ENCODE measurements around the gene ZMYND15. TPM values are rescaled to one million over a fixed set of nuclear protein-coding genes. Genes with fewer than 3 reads are reported as not detected.

ZMYND15 gene
- total RNA-seq, 4 donors from 2014 or later, result 0.29 to 0.44 (median 0.37) TPM

DNA sequence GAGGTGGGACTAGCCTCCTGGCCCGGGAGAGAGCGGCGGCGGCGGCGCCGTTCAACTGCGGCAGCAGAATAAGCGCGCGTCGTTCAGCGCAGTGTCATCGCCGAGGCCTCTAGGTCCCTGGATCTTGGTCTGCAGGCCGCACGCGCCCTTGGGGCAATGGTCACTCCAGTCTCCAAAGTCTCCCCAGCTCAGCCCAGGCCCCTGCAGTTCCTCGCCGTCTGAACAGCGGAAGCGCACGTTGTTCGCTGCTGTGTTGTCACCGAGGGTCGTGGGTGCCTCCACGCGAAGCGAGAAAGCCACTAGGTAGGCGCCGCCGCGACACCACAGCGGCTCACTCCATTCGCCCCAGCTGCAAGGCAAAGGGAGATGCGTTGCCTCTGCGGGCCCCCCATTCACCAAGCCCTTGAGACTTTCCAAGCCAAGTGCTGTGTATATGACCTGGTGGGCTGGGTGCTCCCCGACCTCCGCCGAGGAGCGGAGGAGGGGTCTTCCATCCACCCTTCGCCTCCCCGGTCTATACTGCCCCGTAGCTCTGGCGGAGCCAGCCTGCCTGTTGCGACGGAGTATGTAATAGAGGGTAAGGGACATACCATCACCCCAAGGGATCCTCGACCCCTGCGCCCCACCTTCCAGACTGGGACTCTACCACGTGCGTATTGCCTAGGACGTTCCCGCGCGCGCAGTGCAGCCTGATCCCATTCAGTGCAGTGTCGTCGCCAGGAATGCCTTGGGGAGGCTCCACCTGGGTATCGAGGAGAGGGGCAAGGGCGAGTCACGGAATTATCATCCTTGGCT is 45.9 kb downstream of the ZMYND15 start:
- Histone ChIP-seq H3K4me3 (replicated peaks in 1 of 3) (no peak overlapping the region), H3K9me3 (no peaks in the 10 kb centered on the region), H3K27me3 (peaks cover 3% of the 10 kb centered on the region), H3K4me1 (peaks cover 15 to 30% of the 10 kb centered on the region in 2 donors), H3K27ac (no peak overlapping the region), H3K36me3 (no peaks in the 10 kb centered on the region)
- TF ChIP-seq, protein P1, sequence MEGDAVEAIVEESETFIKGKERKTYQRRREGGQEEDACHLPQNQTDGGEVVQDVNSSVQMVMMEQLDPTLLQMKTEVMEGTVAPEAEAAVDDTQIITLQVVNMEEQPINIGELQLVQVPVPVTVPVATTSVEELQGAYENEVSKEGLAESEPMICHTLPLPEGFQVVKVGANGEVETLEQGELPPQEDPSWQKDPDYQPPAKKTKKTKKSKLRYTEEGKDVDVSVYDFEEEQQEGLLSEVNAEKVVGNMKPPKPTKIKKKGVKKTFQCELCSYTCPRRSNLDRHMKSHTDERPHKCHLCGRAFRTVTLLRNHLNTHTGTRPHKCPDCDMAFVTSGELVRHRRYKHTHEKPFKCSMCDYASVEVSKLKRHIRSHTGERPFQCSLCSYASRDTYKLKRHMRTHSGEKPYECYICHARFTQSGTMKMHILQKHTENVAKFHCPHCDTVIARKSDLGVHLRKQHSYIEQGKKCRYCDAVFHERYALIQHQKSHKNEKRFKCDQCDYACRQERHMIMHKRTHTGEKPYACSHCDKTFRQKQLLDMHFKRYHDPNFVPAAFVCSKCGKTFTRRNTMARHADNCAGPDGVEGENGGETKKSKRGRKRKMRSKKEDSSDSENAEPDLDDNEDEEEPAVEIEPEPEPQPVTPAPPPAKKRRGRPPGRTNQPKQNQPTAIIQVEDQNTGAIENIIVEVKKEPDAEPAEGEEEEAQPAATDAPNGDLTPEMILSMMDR (IDR thresholded peaks at IDR 0.05), result no peak
- no peak for TF ChIP-seq POLR2A (IDR thresholded peaks at IDR 0.05)
- no peak for DNase-seq
- WGBS, 2 donors, result 9 to 25% methylated on average over 26 to 41 of the region's 61 CpGs
- intact Hi-C loops (cut with DNase I), result loop anchor here (2.0 to 5.0 kb wide), 2 partner anchors 43 to 105 kb away; no protein-coding TSS in a partner anchor

DNA sequence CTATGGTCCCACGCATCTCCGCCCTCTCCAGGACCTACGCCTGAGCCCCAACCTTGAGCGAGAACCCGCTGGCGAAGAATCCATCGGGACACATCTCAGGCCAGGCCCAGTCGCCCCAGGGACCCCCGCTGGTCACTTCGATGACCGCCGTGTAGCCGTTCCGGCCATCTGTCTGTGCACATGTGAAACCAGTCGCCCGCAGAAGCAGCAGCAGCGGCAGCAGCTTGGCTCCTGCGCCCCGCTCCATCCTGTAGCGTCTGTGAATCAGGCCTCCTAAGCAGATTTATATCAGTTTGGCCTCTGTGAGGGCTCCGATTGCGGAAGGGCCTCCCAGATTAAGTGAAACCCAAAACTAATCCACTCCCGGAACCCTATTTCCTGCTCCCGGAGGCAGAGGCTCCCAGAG is 46.5 kb downstream of the ZMYND15 start, which contains the start of gene VMO1:
Gene VMO1, minus strand, starts transcription at position 259 of the 406 bp plus-strand sequence. Its CDS starts 12 bp downstream, at position 247.
- intact Hi-C loops (cut with DNase I), result loop anchor here (5.0 kb wide), 1 partner anchor 44 kb away; no protein-coding TSS in a partner anchor
- H3K27me3 ChIP-seq, result peaks cover 3% of the 10 kb centered on the region
- peaks cover 15 to 30% of the 10 kb centered on the region in 2 donors for H3K4me1 ChIP-seq
- no peaks in the 10 kb centered on the region for H3K9me3 ChIP-seq
- no peaks in the 10 kb centered on the region for H3K36me3 ChIP-seq
- H3K4me3 ChIP-seq (replicated peaks in 1 of 3), result no peak within 1 kb of the TSS
- no peak within 1 kb of the TSS for H3K27ac ChIP-seq
- TF ChIP-seq, protein P1 (IDR thresholded peaks at IDR 0.05), result no peak
- peak in 1 of 2 donors; percentile 14 for DNase-seq
- 7 to 8% methylated on average over 13 to 22 of the region's 24 CpGs for WGBS, 2 donors

DNA sequence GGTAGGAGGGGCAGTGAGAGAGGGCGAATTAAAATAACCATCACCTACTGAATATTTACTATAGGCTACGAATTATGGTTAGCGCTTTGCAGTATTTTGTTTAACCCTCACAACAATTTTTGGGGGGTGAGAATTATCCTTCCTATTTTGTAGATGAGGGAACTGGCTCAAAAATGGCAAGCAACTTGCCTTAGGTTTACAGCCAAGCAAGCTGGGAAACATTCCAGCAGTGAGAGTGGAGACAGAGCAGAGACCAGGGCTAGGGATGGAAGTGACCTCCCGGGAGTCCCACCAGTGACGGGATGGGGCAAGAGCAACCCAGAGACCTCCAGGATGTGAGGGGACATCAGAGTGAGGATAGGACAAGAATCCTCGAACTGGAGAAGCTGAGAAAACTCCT is 46.9 kb downstream of the ZMYND15 start:
- no peaks in the 10 kb centered on the region for H3K36me3 ChIP-seq
- no peak overlapping the region for H3K4me3 ChIP-seq (replicated peaks in 1 of 3)
- 10 to 15% methylated on average over 6 of the region's 6 CpGs for WGBS, 2 donors
- intact Hi-C loops (cut with DNase I), result loop anchor here (5.0 kb wide), 1 partner anchor 44 kb away; no protein-coding TSS in a partner anchor
- TF ChIP-seq, protein P1 (IDR thresholded peaks at IDR 0.05), result no peak
- no peak for TF ChIP-seq POLR2A (IDR thresholded peaks at IDR 0.05)
- no peaks in the 10 kb centered on the region for H3K9me3 ChIP-seq
- DNase-seq, result no peak
- H3K27me3 ChIP-seq, result peaks cover 3% of the 10 kb centered on the region
- peaks cover 15 to 30% of the 10 kb centered on the region in 2 donors for H3K4me1 ChIP-seq
- H3K27ac ChIP-seq, result no peak overlapping the region

DNA sequence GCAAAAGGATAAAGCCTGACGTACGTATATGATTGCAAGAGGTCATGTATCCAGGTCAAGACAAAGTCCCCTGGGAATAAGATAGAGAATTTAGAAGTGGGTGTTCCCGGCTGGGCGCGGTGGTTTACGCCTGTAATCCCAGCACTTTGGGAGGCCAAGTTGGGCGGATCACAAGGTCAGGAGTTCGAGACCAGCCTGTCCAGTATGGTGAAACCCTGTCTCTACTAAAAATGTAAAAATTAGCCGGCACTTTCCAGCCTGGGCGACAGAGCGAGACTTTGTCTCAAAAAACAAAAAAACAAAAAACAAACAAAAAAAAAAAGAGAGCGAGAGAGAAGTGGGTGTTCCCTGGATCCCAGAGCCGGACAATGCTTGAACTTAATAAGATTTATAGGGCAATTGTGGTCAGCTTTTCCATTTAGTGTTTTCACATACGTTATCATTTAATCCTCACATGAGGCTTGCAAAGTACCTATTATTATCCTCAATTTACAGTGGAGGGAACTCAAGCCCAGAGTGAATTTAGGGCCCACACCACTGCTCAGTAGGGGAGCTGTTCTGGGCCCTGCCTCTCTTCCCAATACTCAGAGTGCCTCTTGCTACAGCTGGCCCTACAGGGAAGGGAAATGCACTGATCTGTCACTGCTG is 48.6 kb downstream of the ZMYND15 start:
- H3K4me1 ChIP-seq, result peaks cover 15 to 30% of the 10 kb centered on the region in 2 donors
- TF ChIP-seq, protein P1 (IDR thresholded peaks at IDR 0.05), result no peak
- 84 to 89% methylated on average over 14 of the region's 14 CpGs for WGBS, 2 donors
- DNase-seq, result no peak
- H3K27me3 ChIP-seq, result peaks cover 3% of the 10 kb centered on the region
- no peak overlapping the region for H3K27ac ChIP-seq
- H3K9me3 ChIP-seq, result no peaks in the 10 kb centered on the region
- intact Hi-C loops (cut with DNase I), result loop anchor here (5.0 kb wide), 1 partner anchor 46 kb away; no protein-coding TSS in a partner anchor
- H3K36me3 ChIP-seq, result no peaks in the 10 kb centered on the region
- H3K4me3 ChIP-seq (replicated peaks in 1 of 3), result no peak overlapping the region

Measured in thyroid gland (tissue), 4 donors.